ENCODE data around the gene ZFYVE1. TPM values are rescaled to one million over a fixed set of nuclear protein-coding genes. Genes with fewer than 3 reads are reported as not detected.

ZFYVE1 gene
- total RNA-seq, 1 experiment from 2014 or later: 13.3 TPM

DNA sequence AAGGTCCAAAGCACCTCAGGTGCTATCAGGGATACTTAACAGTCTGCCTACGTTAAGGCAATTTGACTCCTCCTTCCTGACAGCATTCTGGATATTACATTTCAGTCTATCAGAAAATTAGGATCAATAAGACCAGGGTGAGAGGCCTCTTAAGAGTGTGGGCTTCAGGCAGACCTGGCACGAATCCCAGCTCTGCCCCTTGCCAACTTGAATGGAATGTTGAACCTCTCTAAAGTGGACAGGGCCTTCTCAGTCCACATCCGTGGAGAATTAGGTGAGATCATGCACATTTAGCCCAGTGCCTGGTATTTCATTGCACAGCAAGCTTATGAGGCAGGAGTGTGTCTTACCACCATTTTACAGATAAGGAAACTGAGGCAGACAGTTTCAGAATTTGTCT is 74.7 kb downstream of the ZFYVE1 start:
- no peaks in the 10 kb centered on the region for H3K9me3 Mint-ChIP-seq (ENCODE audit: unreplicated experiment)
- ChIA-PET POLR2A (interaction anchor here (0.5 kb wide), 1 partner anchor 10 kb away, joined by 3 read pairs; no protein-coding TSS in a partner anchor), CTCF (interaction anchor here (7.0 kb wide), 1 partner anchor 437 kb away, joined by 135 read pairs; no protein-coding TSS in a partner anchor)
- H3K36me3 Mint-ChIP-seq (ENCODE audit: insufficient read depth, unreplicated experiment): peaks cover 42% of the 10 kb centered on the region
- H3K27ac Mint-ChIP-seq (ENCODE audit: low read depth, unreplicated experiment): no peak overlapping the region
- no peak for DNase-seq (ENCODE audit: unreplicated experiment)
- BruUV-seq (replicated peaks): no TSS peak
- intact Hi-C loops (cut with micrococcal nuclease): no loop called here
- H3K27me3 Mint-ChIP-seq (ENCODE audit: insufficient read depth, unreplicated experiment): no peaks in the 10 kb centered on the region
- H3K4me1 Mint-ChIP-seq (ENCODE audit: insufficient read depth, unreplicated experiment): no peaks in the 10 kb centered on the region
- TF ChIP-seq, protein P1, sequence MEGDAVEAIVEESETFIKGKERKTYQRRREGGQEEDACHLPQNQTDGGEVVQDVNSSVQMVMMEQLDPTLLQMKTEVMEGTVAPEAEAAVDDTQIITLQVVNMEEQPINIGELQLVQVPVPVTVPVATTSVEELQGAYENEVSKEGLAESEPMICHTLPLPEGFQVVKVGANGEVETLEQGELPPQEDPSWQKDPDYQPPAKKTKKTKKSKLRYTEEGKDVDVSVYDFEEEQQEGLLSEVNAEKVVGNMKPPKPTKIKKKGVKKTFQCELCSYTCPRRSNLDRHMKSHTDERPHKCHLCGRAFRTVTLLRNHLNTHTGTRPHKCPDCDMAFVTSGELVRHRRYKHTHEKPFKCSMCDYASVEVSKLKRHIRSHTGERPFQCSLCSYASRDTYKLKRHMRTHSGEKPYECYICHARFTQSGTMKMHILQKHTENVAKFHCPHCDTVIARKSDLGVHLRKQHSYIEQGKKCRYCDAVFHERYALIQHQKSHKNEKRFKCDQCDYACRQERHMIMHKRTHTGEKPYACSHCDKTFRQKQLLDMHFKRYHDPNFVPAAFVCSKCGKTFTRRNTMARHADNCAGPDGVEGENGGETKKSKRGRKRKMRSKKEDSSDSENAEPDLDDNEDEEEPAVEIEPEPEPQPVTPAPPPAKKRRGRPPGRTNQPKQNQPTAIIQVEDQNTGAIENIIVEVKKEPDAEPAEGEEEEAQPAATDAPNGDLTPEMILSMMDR (IDR thresholded peaks at IDR 0.05; ENCODE audit: unreplicated experiment): no peak
- no peak overlapping the region for H3K4me3 Mint-ChIP-seq (ENCODE audit: unreplicated experiment)

DNA sequence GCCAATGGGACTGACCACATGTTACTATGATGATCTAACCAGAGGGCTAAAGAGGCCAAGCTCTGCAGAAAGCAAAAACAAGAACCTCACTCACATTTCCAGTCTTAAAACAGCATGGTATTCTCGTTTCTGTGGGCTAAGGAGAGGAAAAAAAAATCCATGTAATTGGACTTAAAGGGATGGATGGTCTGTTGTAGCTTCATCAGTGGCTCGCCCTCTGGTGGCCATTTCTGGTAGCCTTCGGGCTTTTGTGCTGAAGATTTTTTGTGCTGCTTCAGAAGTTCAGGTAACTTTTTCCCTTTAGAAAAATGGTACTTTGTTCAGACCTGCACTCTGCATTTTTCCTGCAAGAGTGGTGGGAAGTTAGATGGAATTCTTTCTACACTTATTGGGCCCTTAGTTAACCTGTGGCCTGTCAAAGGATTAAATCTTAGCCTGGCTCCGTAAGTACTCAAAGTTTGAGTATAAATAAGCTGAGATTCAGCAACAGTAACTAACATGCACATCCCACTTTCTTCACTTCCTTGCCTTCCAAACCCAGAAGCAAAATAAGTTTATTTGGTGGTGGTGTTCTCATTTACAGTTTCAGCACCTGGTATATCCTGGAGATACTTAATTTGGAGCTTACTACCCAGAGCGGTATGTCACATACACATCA is 78.3 kb downstream of the ZFYVE1 start:
- H3K9me3 Mint-ChIP-seq (ENCODE audit: unreplicated experiment): no peaks in the 10 kb centered on the region
- H3K4me1 Mint-ChIP-seq (ENCODE audit: insufficient read depth, unreplicated experiment): no peaks in the 10 kb centered on the region
- POLR2A ChIA-PET: interaction anchor here (0.7 to 2.8 kb wide), 3 partner anchors 14 to 434 kb away, joined by 3 to 12 read pairs (median 4); no protein-coding TSS in a partner anchor
- intact Hi-C loops (cut with micrococcal nuclease): loop anchor here (1.0 to 2.0 kb wide), 2 partner anchors 44 to 434 kb away; no protein-coding TSS in a partner anchor
- CTCF ChIA-PET: interaction anchor here (0.6 to 7.0 kb wide), 29 partner anchors 10 to 1485 kb away, joined by 3 to 135 read pairs (median 5); no protein-coding TSS in a partner anchor
- H3K4me3 Mint-ChIP-seq (ENCODE audit: unreplicated experiment): no peak overlapping the region
- H3K27me3 Mint-ChIP-seq (ENCODE audit: insufficient read depth, unreplicated experiment): no peaks in the 10 kb centered on the region
- no TSS peak for BruUV-seq (replicated peaks)
- DNase-seq (ENCODE audit: unreplicated experiment): peak; percentile 62
- H3K36me3 Mint-ChIP-seq (ENCODE audit: insufficient read depth, unreplicated experiment): peaks cover 37% of the 10 kb centered on the region
- H3K27ac Mint-ChIP-seq (ENCODE audit: low read depth, unreplicated experiment): no peak overlapping the region
- TF ChIP-seq, protein P1 (IDR thresholded peaks at IDR 0.05; ENCODE audit: unreplicated experiment): peak; percentile 79

DNA sequence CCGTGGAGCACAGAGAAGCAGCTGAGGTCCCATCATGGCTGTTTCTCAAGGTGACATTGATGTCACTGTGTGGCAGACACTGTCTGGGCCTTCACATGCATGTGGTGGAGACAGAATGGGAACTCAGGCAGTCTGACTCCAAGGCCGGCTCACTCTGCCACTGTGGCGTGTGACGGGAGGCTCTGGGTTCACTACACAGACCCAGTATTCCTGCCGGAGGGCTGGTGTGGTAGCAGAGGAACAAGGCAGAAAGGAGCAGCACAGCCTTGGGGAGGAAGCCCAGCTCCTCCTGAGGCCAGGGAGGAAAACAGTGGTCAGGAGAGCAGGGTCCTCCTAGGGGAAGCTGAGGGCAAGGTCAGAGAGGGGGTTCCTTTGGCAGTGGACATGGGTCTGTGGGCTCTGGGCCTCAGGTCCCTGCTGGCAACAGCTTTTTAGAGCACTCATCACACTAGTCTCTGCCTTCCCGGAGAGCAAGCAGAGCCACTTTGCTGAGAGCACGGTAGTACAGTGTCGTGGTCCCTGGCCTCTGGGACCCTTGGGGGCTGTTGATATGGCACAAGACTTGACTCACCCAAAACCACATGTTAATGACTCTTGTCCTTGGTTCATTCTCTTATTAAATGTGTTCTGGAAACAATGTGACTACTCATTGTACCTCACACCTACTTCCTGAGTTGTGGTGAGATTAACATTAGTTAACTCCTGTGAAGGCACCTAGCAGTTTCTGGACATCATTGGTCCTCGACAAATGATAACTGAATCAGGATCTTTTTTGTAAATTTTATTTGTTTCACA is 79.3 kb downstream of the ZFYVE1 start:
- no peaks in the 10 kb centered on the region for H3K27me3 Mint-ChIP-seq (ENCODE audit: insufficient read depth, unreplicated experiment)
- H3K27ac Mint-ChIP-seq (ENCODE audit: low read depth, unreplicated experiment): no peak overlapping the region

More for the DNA sequence above, 79.3 kb downstream of the ZFYVE1 start:
- no peaks in the 10 kb centered on the region for H3K4me1 Mint-ChIP-seq (ENCODE audit: insufficient read depth, unreplicated experiment)
- intact Hi-C loops (cut with micrococcal nuclease): loop anchor here (1.0 to 2.0 kb wide), 2 partner anchors 43 to 433 kb away; no protein-coding TSS in a partner anchor
- TF ChIP-seq, protein P1 (IDR thresholded peaks at IDR 0.05; ENCODE audit: unreplicated experiment): no peak
- ChIA-PET CTCF (interaction anchor here (0.5 to 7.0 kb wide), 21 partner anchors 10 to 1042 kb away, joined by 3 to 135 read pairs (median 7); no protein-coding TSS in a partner anchor), POLR2A (interaction anchor here (0.6 to 2.8 kb wide), 3 partner anchors 15 to 54 kb away, joined by 3 to 12 read pairs (median 5); partner anchors contain the start of gene DPF3)
- H3K4me3 Mint-ChIP-seq (ENCODE audit: unreplicated experiment): no peak overlapping the region
- peaks cover 45% of the 10 kb centered on the region for H3K36me3 Mint-ChIP-seq (ENCODE audit: insufficient read depth, unreplicated experiment)
- BruUV-seq (replicated peaks): no TSS peak
- DNase-seq (ENCODE audit: unreplicated experiment): no peak
- H3K9me3 Mint-ChIP-seq (ENCODE audit: unreplicated experiment): no peaks in the 10 kb centered on the region

All from MCF 10A (cell line).